SK-N-SH (cell line): Measurements from ENCODE around the gene ZNF107.

Experiments
- CTCF ChIP-seq: fragments of 200-600 bp; sonication (generic); IDR thresholded peaks from 2 replicates; pipeline ENCODE4 v1.6.1; 2017; ENCODE audit warnings: antibody characterized with exemption, mild to moderate bottlenecking, moderate library complexity
- ELF1 ChIP-seq: IDR thresholded peaks from 2 replicates; pipeline ENCODE4 v1.4.0; 2012
- EP300 ChIP-seq, 2 experiments: IDR thresholded peaks; 2 replicates each; pipeline versions ENCODE4 v1.4.0 to v1.6.1; 2012; ENCODE audit warnings: borderline replicate concordance in 1 of 2, low read depth in 1 of 2, low read length in 1 of 2
- FOXJ3 ChIP-seq: sonication (generic); formaldehyde crosslinking; IDR thresholded peaks from 2 replicates; pipeline ENCODE4 v1.5.1; 2020; ENCODE audit warnings: mild to moderate bottlenecking, missing genetic modification reagents
- JUND ChIP-seq: IDR thresholded peaks from 2 replicates; pipeline ENCODE4 v1.4.0; 2012
- MEF2A ChIP-seq: IDR thresholded peaks from 2 replicates; pipeline ENCODE4 v1.4.0; 2012; ENCODE audit warnings: low read depth, borderline replicate concordance
- NRF1 ChIP-seq: IDR thresholded peaks from 2 replicates; pipeline ENCODE4 v1.6.1; 2012; ENCODE audit warnings: low read depth, mild to moderate bottlenecking, low read length
- POLR2AphosphoS5 ChIP-seq: IDR thresholded peaks from 2 replicates; pipeline ENCODE4 v1.6.1; 2012; ENCODE audit warnings: low read depth, low read length
- RAD21 ChIP-seq: IDR thresholded peaks from 2 replicates; pipeline ENCODE4 v1.6.1; 2012; ENCODE audit warnings: mild to moderate bottlenecking, low read length
- RFX5 ChIP-seq: IDR thresholded peaks from 2 replicates; pipeline ENCODE4 v1.6.1; 2012; ENCODE audit warnings: mild to moderate bottlenecking, improper control_type of control experiment, low read length
- SIN3A ChIP-seq: IDR thresholded peaks from 2 replicates; pipeline ENCODE4 v1.6.1; 2012; ENCODE audit warnings: low read depth, mild to moderate bottlenecking, low read length, moderate library complexity, borderline replicate concordance
- USF2 ChIP-seq: fragments of 150-350 bp; IDR thresholded peaks from 2 replicates; pipeline ENCODE4 v1.6.1; 2017; ENCODE audit warnings: antibody characterized with exemption, low read length, low read depth, borderline replicate concordance
- YY1 ChIP-seq: IDR thresholded peaks from 2 replicates; pipeline ENCODE4 v1.4.0; 2012; ENCODE audit warnings: low read depth, mild to moderate bottlenecking

GRCh38 chr7:64753032-64753431 lies 87.1 kb downstream of the ZNF107 start:
- TF ChIP-seq CTCF (no peak), ELF1 (no peak), EP300 (IDR thresholded peaks at IDR 0.05; ENCODE audit: borderline replicate concordance in 1 of 2, low read depth in 1 of 2, low read length in 1 of 2) (no peak), FOXJ3 (CRISPR knock-in tag) (no peak), RAD21 (no peak), POLR2AphosphoS5 (no peak), JUND (no peak), NRF1 (no peak), YY1 (no peak), USF2 (no peak), MEF2A (no peak), RFX5 (no peak), SIN3A (no peak)
